Caco-2 (cell line): ENCODE results near the gene C3orf20. TPM values are rescaled to one million over a fixed set of nuclear protein-coding genes. Genes with fewer than 3 reads are reported as not detected.

Experiments
- BruUV-seq: library from RNA; stranded (reverse); fragments of 400-500 nt; replicated peaks from 2 replicates; lab custom pipeline; 2021; lab: Mats Ljungman, UMichigan
- CTCF ChIA-PET: fragments of 300-600 bp; sonication (Branson Sonifier 250); formaldehyde crosslinking; loops from one replicate; lab custom pipeline; 2022; ENCODE audit warnings: antibody characterized with exemption; lab: Charles Lee
- POLR2A ChIA-PET: fragments of 300-600 bp; sonication (Branson Sonifier 250); formaldehyde crosslinking; loops from one replicate; lab custom pipeline; 2022; ENCODE audit warnings: antibody characterized with exemption; lab: Charles Lee
- DNase-seq, 2 experiments: peaks; one replicate each; pipeline versions ENCODE4 v3.0.0 to v3.0.0-alpha.2; 2020 to 2022
- H3K27me3 ChIP-seq: replicated peaks from 2 replicates; pipeline ENCODE4 v1.6.0; 2011; ENCODE audit warnings: low read length; ENCODE audit not compliant: control insufficient read depth, insufficient read depth
- H3K36me3 ChIP-seq: 2 replicates; pipeline ENCODE4 v1.5.1; 2011; ENCODE audit warnings: low read length; ENCODE audit not compliant: control insufficient read depth, insufficient read depth
- H3K4me1 ChIP-seq: fragments of 250-450 bp; sonication (Bioruptor Pico); 2 replicates; pipeline ENCODE4 v1.5.1; 2020; ENCODE audit warnings: mild to moderate bottlenecking
- H3K4me3 ChIP-seq: 2 replicates; pipeline ENCODE4 v1.5.1; 2011; ENCODE audit warnings: low read depth, mild to moderate bottlenecking, control low read depth, low read length
- H3K9me3 ChIP-seq: fragments of 250-450 bp; sonication (Bioruptor Pico); 2 replicates; pipeline ENCODE4 v1.5.1; 2020; ENCODE audit warnings: mild to moderate bottlenecking, moderate library complexity
- H3K27ac Mint-ChIP-seq: one replicate; pipeline ENCODE4 v1.8.0; 2022; ENCODE audit warnings: mixed read lengths; ENCODE audit not compliant: unreplicated experiment
- H3K27me3 Mint-ChIP-seq: one replicate; pipeline ENCODE4 v1.8.0; 2022; ENCODE audit warnings: mixed read lengths; ENCODE audit not compliant: insufficient read depth, unreplicated experiment
- H3K36me3 Mint-ChIP-seq: one replicate; pipeline ENCODE4 v1.8.0; 2022; ENCODE audit warnings: mild to moderate bottlenecking, mixed read lengths; ENCODE audit not compliant: insufficient read depth, unreplicated experiment
- H3K4me1 Mint-ChIP-seq: one replicate; pipeline ENCODE4 v1.8.0; 2022; ENCODE audit warnings: low read depth, mixed read lengths; ENCODE audit not compliant: unreplicated experiment
- H3K4me3 Mint-ChIP-seq: one replicate; pipeline ENCODE4 v1.8.0; 2022; ENCODE audit warnings: mild to moderate bottlenecking, moderate library complexity, mixed read lengths; ENCODE audit not compliant: unreplicated experiment
- H3K9me3 Mint-ChIP-seq: one replicate; pipeline ENCODE4 v1.8.0; 2022; ENCODE audit warnings: mixed read lengths; ENCODE audit not compliant: unreplicated experiment
- CTCF ChIP-seq, 2 experiments: fragments of 200-600 bp in 1 of 2; IDR thresholded peaks; 1 replicate in 1 of 2; 2 replicates in 1 of 2; pipeline versions ENCODE4 v1.5.1 to v1.8.0; 2011 to 2022; ENCODE audit warnings: antibody characterized with exemption in 1 of 2, control low read depth in 1 of 2, inconsistent platforms in 1 of 2, low read depth in 1 of 2, low read length in 1 of 2, mild to moderate bottlenecking in 1 of 2, moderate library complexity in 1 of 2; ENCODE audit not compliant: insufficient read depth in 1 of 2, severe bottlenecking in 1 of 2, unreplicated experiment in 1 of 2
- intact Hi-C: fragments of 100-400 bp; cut with micrococcal nuclease; formaldehyde crosslinking; loops from one replicate; pipeline ENCODE4 v1.10.0; 2022; ENCODE audit not compliant: unreplicated experiment
- total RNA-seq: library from RNA; stranded (reverse); gene quantifications from 2 replicates; pipeline ENCODE4 v1.2.3, GENCODE V29; 2022

The C3orf20 gene
- total RNA-seq, 1 experiment from 2014 or later = 0.09 TPM

GRCh38 chr3:14628406-14628805, 46.5 kb upstream of the C3orf20 start:
- Mint-ChIP-seq H3K4me1 (no peaks in the 10 kb centered on the region), H3K27ac (no peak overlapping the region), H3K27me3 (no peaks in the 10 kb centered on the region), H3K4me3 (no peak overlapping the region), H3K36me3 (no peaks in the 10 kb centered on the region), H3K9me3 (no peaks in the 10 kb centered on the region)
- H3K4me1 ChIP-seq = no peaks in the 10 kb centered on the region
- no peaks in the 10 kb centered on the region for H3K36me3 ChIP-seq
- no peaks in the 10 kb centered on the region for H3K9me3 ChIP-seq
- no peak for TF ChIP-seq CTCF (IDR thresholded peaks at IDR 0.05; ENCODE audit: insufficient read depth in 1 of 2, low read depth in 1 of 2, low read length in 1 of 2, severe bottlenecking in 1 of 2, unreplicated experiment in 1 of 2)
- ChIA-PET POLR2A (no interaction called here), CTCF (no interaction called here)
- H3K4me3 ChIP-seq = no peak overlapping the region
- no peak for DNase-seq
- no peaks in the 10 kb centered on the region for H3K27me3 ChIP-seq
- intact Hi-C loops = no loop called here
- no TSS peak for BruUV-seq

- Mint-ChIP-seq H3K9me3 (no peaks in the 10 kb centered on the region), H3K36me3 (no peaks in the 10 kb centered on the region), H3K27me3 (no peaks in the 10 kb centered on the region), H3K4me1 (no peaks in the 10 kb centered on the region), H3K27ac (no peak overlapping the region), H3K4me3 (no peak overlapping the region)
- TF ChIP-seq CTCF (IDR thresholded peaks at IDR 0.05; ENCODE audit: insufficient read depth in 1 of 2, low read depth in 1 of 2, low read length in 1 of 2, severe bottlenecking in 1 of 2, unreplicated experiment in 1 of 2) = no peak
- CTCF ChIA-PET = interaction anchor here (0.6 to 2.1 kb wide), 2 partner anchors 43 to 151 kb away, joined by 3 to 6 read pairs; no protein-coding TSS in a partner anchor
- no TSS peak for BruUV-seq
- Histone ChIP-seq H3K4me1 (no peaks in the 10 kb centered on the region), H3K4me3 (no peak overlapping the region), H3K36me3 (no peaks in the 10 kb centered on the region), H3K9me3 (no peaks in the 10 kb centered on the region), H3K27me3 (no peaks in the 10 kb centered on the region)
- POLR2A ChIA-PET = interaction anchor here (0.6 kb wide), 1 partner anchor 328 kb away, joined by 4 read pairs; no protein-coding TSS in a partner anchor
- DNase-seq = no peak
- intact Hi-C loops = loop anchor here (5.0 kb wide), 1 partner anchor 292 kb away; no protein-coding TSS in a partner anchor
These were observed 44.4 kb upstream of the C3orf20 start for GRCh38 chr3:14630404-14631100.

GRCh38 chr3:14631101-14631497, 43.8 kb upstream of the C3orf20 start:
- Mint-ChIP-seq H3K27ac (no peak overlapping the region), H3K36me3 (no peaks in the 10 kb centered on the region), H3K4me3 (no peak overlapping the region), H3K27me3 (no peaks in the 10 kb centered on the region), H3K9me3 (no peaks in the 10 kb centered on the region), H3K4me1 (no peaks in the 10 kb centered on the region)
- CTCF ChIA-PET = interaction anchor here (0.5 to 2.1 kb wide), 2 partner anchors 35 to 150 kb away, joined by 5 to 6 read pairs; no protein-coding TSS in a partner anchor
- intact Hi-C loops = loop anchor here (5.0 kb wide), 1 partner anchor 291 kb away; no protein-coding TSS in a partner anchor
- no TSS peak for BruUV-seq
- no peaks in the 10 kb centered on the region for H3K4me1 ChIP-seq
- H3K9me3 ChIP-seq = no peaks in the 10 kb centered on the region
- no peak for TF ChIP-seq CTCF (IDR thresholded peaks at IDR 0.05; ENCODE audit: insufficient read depth in 1 of 2, low read depth in 1 of 2, low read length in 1 of 2, severe bottlenecking in 1 of 2, unreplicated experiment in 1 of 2)
- no peak for DNase-seq
- H3K27me3 ChIP-seq = no peaks in the 10 kb centered on the region
- no peaks in the 10 kb centered on the region for H3K36me3 ChIP-seq
- H3K4me3 ChIP-seq = no peak overlapping the region
- POLR2A ChIA-PET = no interaction called here
